ACC112 (cell line): ENCODE results near the gene TSSK1B.
"Not testable (repeated sequence)": the region's sequence is repeated elsewhere in the genome, so short reads cannot be mapped to it uniquely, and the experiment has no call there.

Source experiments
- H2AFZ ChIP-seq: fragments of 200-600 bp; sonication (generic); one replicate; pipeline ENCODE4 v1.6.0; 2017; ENCODE audit warnings: antibody characterized with exemption, low read length; ENCODE audit not compliant: unreplicated experiment
- H3K27ac ChIP-seq: fragments of 200-600 bp; sonication (generic); 2 replicates; pipeline ENCODE4 v1.5.1; 2014; ENCODE audit warnings: low read depth, mild to moderate bottlenecking, antibody characterized with exemption, low read length, moderate library complexity
- H3K27me3 ChIP-seq: fragments of 200-600 bp; sonication (generic); 2 replicates; pipeline ENCODE4 v1.6.1; 2014; ENCODE audit warnings: mild to moderate bottlenecking, antibody characterized with exemption, low read length, moderate library complexity, mixed read lengths; ENCODE audit not compliant: insufficient read depth
- H3K36me3 ChIP-seq: fragments of 200-600 bp; sonication (generic); 2 replicates; pipeline ENCODE4 v1.6.1; 2016; ENCODE audit warnings: mild to moderate bottlenecking, antibody characterized with exemption, low read length, moderate library complexity, mixed read lengths; ENCODE audit not compliant: insufficient read depth
- H3K4me1 ChIP-seq: fragments of 200-600 bp; sonication (generic); one replicate; pipeline ENCODE4 v1.6.1; 2016; ENCODE audit warnings: low read length, mixed read lengths; ENCODE audit not compliant: insufficient read depth, unreplicated experiment, control insufficient read depth
- H3K4me3 ChIP-seq: fragments of 200-600 bp; sonication (generic); 2 replicates; pipeline ENCODE4 v1.5.1; 2014; ENCODE audit warnings: mild to moderate bottlenecking, low read depth, low read length
- H3K79me2 ChIP-seq: fragments of 200-600 bp; sonication (generic); one replicate; pipeline ENCODE4 v1.6.0; 2016; ENCODE audit warnings: low read length; ENCODE audit not compliant: control insufficient read depth, unreplicated experiment, insufficient read depth

The TSSK1B gene

GRCh38 chr5:113434889-113435288 lies at the start of gene TSSK1B:
TSS of gene TSSK1B (minus strand) at chr5:113434989. CDS start at chr5:113434839, 150 bp downstream.
- Histone ChIP-seq H3K4me3 (no peak within 1 kb of the TSS), H3K27me3 (no peaks in the 10 kb centered on the region), H2AFZ (no peak within 1 kb of the TSS), H3K36me3 (no peaks in the 10 kb centered on the region), H3K79me2 (no peaks in the 10 kb centered on the region), H3K4me1 (no peaks in the 10 kb centered on the region), H3K27ac (no peak within 1 kb of the TSS)

- H3K4me1 ChIP-seq = no peaks in the 10 kb centered on the region
- no peaks in the 10 kb centered on the region for H3K27me3 ChIP-seq
- no peak overlapping the region for H3K4me3 ChIP-seq
- H2AFZ ChIP-seq = no peak overlapping the region
- no peaks in the 10 kb centered on the region for H3K36me3 ChIP-seq
- no peak overlapping the region for H3K27ac ChIP-seq
- H3K79me2 ChIP-seq = no peaks in the 10 kb centered on the region
These were observed 45.5 kb upstream of the TSSK1B start for GRCh38 chr5:113480243-113480642.

- H2AFZ ChIP-seq = no peak overlapping the region
- H3K4me1 ChIP-seq = no peaks in the 10 kb centered on the region
- H3K79me2 ChIP-seq = no peaks in the 10 kb centered on the region
- H3K4me3 ChIP-seq = no peak overlapping the region
- H3K36me3 ChIP-seq = no peaks in the 10 kb centered on the region
- no peak overlapping the region for H3K27ac ChIP-seq
- no peaks in the 10 kb centered on the region for H3K27me3 ChIP-seq
These were observed 43.9 kb upstream of the TSSK1B start for GRCh38 chr5:113478691-113479090.

GRCh38 chr5:113474100-113474728 lies 39.4 kb upstream of the TSSK1B start:
- Histone ChIP-seq H3K36me3 (no peaks in the 10 kb centered on the region), H2AFZ (no peak overlapping the region), H3K27me3 (no peaks in the 10 kb centered on the region), H3K4me1 (no peaks in the 10 kb centered on the region), H3K4me3 (no peak overlapping the region), H3K27ac (no peak overlapping the region), H3K79me2 (no peaks in the 10 kb centered on the region)

- no peak overlapping the region for H2AFZ ChIP-seq
- no peaks in the 10 kb centered on the region for H3K4me1 ChIP-seq
- H3K27me3 ChIP-seq = no peaks in the 10 kb centered on the region
- H3K79me2 ChIP-seq = no peaks in the 10 kb centered on the region
- no peaks in the 10 kb centered on the region for H3K36me3 ChIP-seq
- no peak overlapping the region for H3K4me3 ChIP-seq
- H3K27ac ChIP-seq = no peak overlapping the region
These were observed 28.2 kb upstream of the TSSK1B start for GRCh38 chr5:113463032-113463431.

GRCh38 chr5:113457106-113457505 lies 22.3 kb upstream of the TSSK1B start:
- H3K4me3 ChIP-seq, H3K27me3 ChIP-seq, H3K27ac ChIP-seq, H3K79me2 ChIP-seq, H3K36me3 ChIP-seq, H2AFZ ChIP-seq, H3K4me1 ChIP-seq: not testable (repeated sequence)

- Histone ChIP-seq H3K4me1 (no peaks in the 10 kb centered on the region), H3K36me3 (no peaks in the 10 kb centered on the region), H3K4me3 (no peak overlapping the region), H2AFZ (no peak overlapping the region), H3K27ac (no peak overlapping the region), H3K27me3 (no peaks in the 10 kb centered on the region), H3K79me2 (no peaks in the 10 kb centered on the region)
These were observed 18.2 kb upstream of the TSSK1B start for GRCh38 chr5:113452941-113453340.

- Histone ChIP-seq H3K36me3 (no peaks in the 10 kb centered on the region), H3K4me1 (no peaks in the 10 kb centered on the region), H3K4me3 (no peak overlapping the region), H2AFZ (no peak overlapping the region), H3K79me2 (no peaks in the 10 kb centered on the region), H3K27me3 (no peaks in the 10 kb centered on the region), H3K27ac (no peak overlapping the region)
These were observed 17.0 kb upstream of the TSSK1B start for GRCh38 chr5:113451797-113452196.

- no peaks in the 10 kb centered on the region for H3K79me2 ChIP-seq
- H3K27ac ChIP-seq = no peak overlapping the region
- no peaks in the 10 kb centered on the region for H3K36me3 ChIP-seq
- H3K4me3 ChIP-seq = no peak overlapping the region
- H3K4me1 ChIP-seq = no peaks in the 10 kb centered on the region
- no peak overlapping the region for H2AFZ ChIP-seq
- H3K27me3 ChIP-seq = no peaks in the 10 kb centered on the region
These were observed 16.1 kb upstream of the TSSK1B start for GRCh38 chr5:113450929-113451328.

GRCh38 chr5:113450462-113450861 lies 15.7 kb upstream of the TSSK1B start:
- H3K27ac ChIP-seq = no peak overlapping the region
- no peaks in the 10 kb centered on the region for H3K27me3 ChIP-seq
- no peaks in the 10 kb centered on the region for H3K79me2 ChIP-seq
- no peaks in the 10 kb centered on the region for H3K4me1 ChIP-seq
- no peaks in the 10 kb centered on the region for H3K36me3 ChIP-seq
- H3K4me3 ChIP-seq = no peak overlapping the region
- no peak overlapping the region for H2AFZ ChIP-seq

GRCh38 chr5:113448252-113448651 lies 13.5 kb upstream of the TSSK1B start:
- Histone ChIP-seq H3K4me3 (no peak overlapping the region), H3K27me3 (no peaks in the 10 kb centered on the region), H3K27ac (no peak overlapping the region), H3K79me2 (no peaks in the 10 kb centered on the region), H2AFZ (no peak overlapping the region), H3K4me1 (no peaks in the 10 kb centered on the region), H3K36me3 (no peaks in the 10 kb centered on the region)
